ENCODE results near the gene CRYBB1. TPM values are rescaled to one million over a fixed set of nuclear protein-coding genes. Genes with fewer than 3 reads are reported as not detected.

CRYBB1 gene
- total and polyA plus RNA-seq, 2 experiments from 2014 or later = 1.6 to 3.7 TPM

DNA sequence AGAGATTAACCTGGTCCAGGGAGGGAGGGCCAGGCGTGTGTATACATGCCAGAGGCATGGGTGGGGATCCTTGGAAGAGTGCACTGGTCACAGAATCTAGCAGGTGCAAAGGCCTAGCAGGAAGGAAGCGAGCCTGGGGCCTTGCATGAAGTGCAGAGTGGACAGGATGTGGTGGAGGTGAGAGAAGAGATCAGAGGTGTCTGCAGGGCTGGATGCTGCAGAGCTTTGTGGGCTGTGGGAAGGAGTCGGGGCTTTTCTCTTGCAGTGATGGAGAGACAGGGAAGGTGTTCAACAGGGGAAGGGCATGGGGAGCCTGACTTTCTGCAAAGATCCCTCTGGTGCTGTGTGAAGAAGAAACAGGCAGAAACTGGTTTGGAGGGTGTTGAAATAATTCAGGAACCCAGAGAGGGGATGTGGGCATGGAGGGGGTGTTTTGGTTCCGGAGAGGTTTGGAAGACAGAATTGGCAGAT lies 25.4 kb downstream of the CRYBB1 start:
- Histone ChIP-seq H3K27ac (ENCODE audit: low read depth) (no peak overlapping the region), H2AFZ (peak overlapping the region; percentile 18; the same call in 1 of the 2 replicates), H3K36me3 (ENCODE audit: insufficient read depth) (peaks cover 3% of the 10 kb centered on the region; the same call in 1 of the 2 replicates), H4K20me1 (replicated peaks; ENCODE audit: insufficient read depth) (peaks cover 16% of the 10 kb centered on the region), H3K4me2 (no peak overlapping the region), H3K4me1 (ENCODE audit: insufficient read depth) (peaks cover 25% of the 10 kb centered on the region), H3K9me2 (ENCODE audit: insufficient read depth) (peaks cover 2% of the 10 kb centered on the region; the same call in 1 of the 2 replicates), H3K79me2 (replicated peaks; ENCODE audit: insufficient read depth) (peaks cover 22% of the 10 kb centered on the region), H3K4me3 (no peak overlapping the region), H3K27me3 (ENCODE audit: insufficient read depth) (no peaks in the 10 kb centered on the region), H3F3A (replicated peaks; ENCODE audit: low read depth) (no peaks in the 10 kb centered on the region)
- Mint-ChIP-seq H3K4me1 (peaks cover 22% of the 10 kb centered on the region), H3K9me3 (no peaks in the 10 kb centered on the region), H3K4me3 (no peak overlapping the region), H3K27me3 (ENCODE audit: insufficient read depth, low read depth, poor library complexity) (peaks cover 13% of the 10 kb centered on the region), H3K36me3 (ENCODE audit: low read depth) (peaks cover 17% of the 10 kb centered on the region), H3K27ac (no peak overlapping the region; the same call in 1 of the 2 replicates)
- ATAC-seq (no peak), DNase-seq (ENCODE audit: low spot score) (no peak)
- TF ChIP-seq CREB1 (CRISPR knock-in tag; IDR thresholded peaks at IDR 0.05; ENCODE audit: low read depth) (no peak), POLR2AphosphoS5 (IDR thresholded peaks at IDR 0.05; ENCODE audit: low read depth) (no peak), ZNF331 (CRISPR knock-in tag; IDR thresholded peaks at IDR 0.05; ENCODE audit: low read depth) (no peak), NANOG (IDR thresholded peaks at IDR 0.05; ENCODE audit: borderline replicate concordance) (no peak), ZNF114 (CRISPR knock-in tag; IDR thresholded peaks at IDR 0.05) (no peak), EZH2phosphoT487 (IDR thresholded peaks at IDR 0.05; ENCODE audit: unreplicated experiment) (no peak), JUNB (IDR thresholded peaks at IDR 0.05; ENCODE audit: unreplicated experiment) (no peak), STAT1 (IDR thresholded peaks at IDR 0.05; ENCODE audit: unreplicated experiment) (no peak), EZH2 (IDR thresholded peaks at IDR 0.05; ENCODE audit: low read depth, unreplicated experiment) (no peak)
- TF ChIP-seq, protein P1, sequence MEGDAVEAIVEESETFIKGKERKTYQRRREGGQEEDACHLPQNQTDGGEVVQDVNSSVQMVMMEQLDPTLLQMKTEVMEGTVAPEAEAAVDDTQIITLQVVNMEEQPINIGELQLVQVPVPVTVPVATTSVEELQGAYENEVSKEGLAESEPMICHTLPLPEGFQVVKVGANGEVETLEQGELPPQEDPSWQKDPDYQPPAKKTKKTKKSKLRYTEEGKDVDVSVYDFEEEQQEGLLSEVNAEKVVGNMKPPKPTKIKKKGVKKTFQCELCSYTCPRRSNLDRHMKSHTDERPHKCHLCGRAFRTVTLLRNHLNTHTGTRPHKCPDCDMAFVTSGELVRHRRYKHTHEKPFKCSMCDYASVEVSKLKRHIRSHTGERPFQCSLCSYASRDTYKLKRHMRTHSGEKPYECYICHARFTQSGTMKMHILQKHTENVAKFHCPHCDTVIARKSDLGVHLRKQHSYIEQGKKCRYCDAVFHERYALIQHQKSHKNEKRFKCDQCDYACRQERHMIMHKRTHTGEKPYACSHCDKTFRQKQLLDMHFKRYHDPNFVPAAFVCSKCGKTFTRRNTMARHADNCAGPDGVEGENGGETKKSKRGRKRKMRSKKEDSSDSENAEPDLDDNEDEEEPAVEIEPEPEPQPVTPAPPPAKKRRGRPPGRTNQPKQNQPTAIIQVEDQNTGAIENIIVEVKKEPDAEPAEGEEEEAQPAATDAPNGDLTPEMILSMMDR (conservative IDR thresholded peaks at IDR 0.05; ENCODE audit: low read depth in 2 of 2) = no peak
- TF ChIP-seq, protein P2, sequence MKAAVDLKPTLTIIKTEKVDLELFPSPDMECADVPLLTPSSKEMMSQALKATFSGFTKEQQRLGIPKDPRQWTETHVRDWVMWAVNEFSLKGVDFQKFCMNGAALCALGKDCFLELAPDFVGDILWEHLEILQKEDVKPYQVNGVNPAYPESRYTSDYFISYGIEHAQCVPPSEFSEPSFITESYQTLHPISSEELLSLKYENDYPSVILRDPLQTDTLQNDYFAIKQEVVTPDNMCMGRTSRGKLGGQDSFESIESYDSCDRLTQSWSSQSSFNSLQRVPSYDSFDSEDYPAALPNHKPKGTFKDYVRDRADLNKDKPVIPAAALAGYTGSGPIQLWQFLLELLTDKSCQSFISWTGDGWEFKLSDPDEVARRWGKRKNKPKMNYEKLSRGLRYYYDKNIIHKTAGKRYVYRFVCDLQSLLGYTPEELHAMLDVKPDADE (IDR thresholded peaks at IDR 0.05) = no peak
- TF ChIP-seq, protein P3, sequence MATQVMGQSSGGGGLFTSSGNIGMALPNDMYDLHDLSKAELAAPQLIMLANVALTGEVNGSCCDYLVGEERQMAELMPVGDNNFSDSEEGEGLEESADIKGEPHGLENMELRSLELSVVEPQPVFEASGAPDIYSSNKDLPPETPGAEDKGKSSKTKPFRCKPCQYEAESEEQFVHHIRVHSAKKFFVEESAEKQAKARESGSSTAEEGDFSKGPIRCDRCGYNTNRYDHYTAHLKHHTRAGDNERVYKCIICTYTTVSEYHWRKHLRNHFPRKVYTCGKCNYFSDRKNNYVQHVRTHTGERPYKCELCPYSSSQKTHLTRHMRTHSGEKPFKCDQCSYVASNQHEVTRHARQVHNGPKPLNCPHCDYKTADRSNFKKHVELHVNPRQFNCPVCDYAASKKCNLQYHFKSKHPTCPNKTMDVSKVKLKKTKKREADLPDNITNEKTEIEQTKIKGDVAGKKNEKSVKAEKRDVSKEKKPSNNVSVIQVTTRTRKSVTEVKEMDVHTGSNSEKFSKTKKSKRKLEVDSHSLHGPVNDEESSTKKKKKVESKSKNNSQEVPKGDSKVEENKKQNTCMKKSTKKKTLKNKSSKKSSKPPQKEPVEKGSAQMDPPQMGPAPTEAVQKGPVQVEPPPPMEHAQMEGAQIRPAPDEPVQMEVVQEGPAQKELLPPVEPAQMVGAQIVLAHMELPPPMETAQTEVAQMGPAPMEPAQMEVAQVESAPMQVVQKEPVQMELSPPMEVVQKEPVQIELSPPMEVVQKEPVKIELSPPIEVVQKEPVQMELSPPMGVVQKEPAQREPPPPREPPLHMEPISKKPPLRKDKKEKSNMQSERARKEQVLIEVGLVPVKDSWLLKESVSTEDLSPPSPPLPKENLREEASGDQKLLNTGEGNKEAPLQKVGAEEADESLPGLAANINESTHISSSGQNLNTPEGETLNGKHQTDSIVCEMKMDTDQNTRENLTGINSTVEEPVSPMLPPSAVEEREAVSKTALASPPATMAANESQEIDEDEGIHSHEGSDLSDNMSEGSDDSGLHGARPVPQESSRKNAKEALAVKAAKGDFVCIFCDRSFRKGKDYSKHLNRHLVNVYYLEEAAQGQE (IDR thresholded peaks at IDR 0.05; ENCODE audit: unreplicated experiment) = no peak
- TF ChIP-seq, protein P4, sequence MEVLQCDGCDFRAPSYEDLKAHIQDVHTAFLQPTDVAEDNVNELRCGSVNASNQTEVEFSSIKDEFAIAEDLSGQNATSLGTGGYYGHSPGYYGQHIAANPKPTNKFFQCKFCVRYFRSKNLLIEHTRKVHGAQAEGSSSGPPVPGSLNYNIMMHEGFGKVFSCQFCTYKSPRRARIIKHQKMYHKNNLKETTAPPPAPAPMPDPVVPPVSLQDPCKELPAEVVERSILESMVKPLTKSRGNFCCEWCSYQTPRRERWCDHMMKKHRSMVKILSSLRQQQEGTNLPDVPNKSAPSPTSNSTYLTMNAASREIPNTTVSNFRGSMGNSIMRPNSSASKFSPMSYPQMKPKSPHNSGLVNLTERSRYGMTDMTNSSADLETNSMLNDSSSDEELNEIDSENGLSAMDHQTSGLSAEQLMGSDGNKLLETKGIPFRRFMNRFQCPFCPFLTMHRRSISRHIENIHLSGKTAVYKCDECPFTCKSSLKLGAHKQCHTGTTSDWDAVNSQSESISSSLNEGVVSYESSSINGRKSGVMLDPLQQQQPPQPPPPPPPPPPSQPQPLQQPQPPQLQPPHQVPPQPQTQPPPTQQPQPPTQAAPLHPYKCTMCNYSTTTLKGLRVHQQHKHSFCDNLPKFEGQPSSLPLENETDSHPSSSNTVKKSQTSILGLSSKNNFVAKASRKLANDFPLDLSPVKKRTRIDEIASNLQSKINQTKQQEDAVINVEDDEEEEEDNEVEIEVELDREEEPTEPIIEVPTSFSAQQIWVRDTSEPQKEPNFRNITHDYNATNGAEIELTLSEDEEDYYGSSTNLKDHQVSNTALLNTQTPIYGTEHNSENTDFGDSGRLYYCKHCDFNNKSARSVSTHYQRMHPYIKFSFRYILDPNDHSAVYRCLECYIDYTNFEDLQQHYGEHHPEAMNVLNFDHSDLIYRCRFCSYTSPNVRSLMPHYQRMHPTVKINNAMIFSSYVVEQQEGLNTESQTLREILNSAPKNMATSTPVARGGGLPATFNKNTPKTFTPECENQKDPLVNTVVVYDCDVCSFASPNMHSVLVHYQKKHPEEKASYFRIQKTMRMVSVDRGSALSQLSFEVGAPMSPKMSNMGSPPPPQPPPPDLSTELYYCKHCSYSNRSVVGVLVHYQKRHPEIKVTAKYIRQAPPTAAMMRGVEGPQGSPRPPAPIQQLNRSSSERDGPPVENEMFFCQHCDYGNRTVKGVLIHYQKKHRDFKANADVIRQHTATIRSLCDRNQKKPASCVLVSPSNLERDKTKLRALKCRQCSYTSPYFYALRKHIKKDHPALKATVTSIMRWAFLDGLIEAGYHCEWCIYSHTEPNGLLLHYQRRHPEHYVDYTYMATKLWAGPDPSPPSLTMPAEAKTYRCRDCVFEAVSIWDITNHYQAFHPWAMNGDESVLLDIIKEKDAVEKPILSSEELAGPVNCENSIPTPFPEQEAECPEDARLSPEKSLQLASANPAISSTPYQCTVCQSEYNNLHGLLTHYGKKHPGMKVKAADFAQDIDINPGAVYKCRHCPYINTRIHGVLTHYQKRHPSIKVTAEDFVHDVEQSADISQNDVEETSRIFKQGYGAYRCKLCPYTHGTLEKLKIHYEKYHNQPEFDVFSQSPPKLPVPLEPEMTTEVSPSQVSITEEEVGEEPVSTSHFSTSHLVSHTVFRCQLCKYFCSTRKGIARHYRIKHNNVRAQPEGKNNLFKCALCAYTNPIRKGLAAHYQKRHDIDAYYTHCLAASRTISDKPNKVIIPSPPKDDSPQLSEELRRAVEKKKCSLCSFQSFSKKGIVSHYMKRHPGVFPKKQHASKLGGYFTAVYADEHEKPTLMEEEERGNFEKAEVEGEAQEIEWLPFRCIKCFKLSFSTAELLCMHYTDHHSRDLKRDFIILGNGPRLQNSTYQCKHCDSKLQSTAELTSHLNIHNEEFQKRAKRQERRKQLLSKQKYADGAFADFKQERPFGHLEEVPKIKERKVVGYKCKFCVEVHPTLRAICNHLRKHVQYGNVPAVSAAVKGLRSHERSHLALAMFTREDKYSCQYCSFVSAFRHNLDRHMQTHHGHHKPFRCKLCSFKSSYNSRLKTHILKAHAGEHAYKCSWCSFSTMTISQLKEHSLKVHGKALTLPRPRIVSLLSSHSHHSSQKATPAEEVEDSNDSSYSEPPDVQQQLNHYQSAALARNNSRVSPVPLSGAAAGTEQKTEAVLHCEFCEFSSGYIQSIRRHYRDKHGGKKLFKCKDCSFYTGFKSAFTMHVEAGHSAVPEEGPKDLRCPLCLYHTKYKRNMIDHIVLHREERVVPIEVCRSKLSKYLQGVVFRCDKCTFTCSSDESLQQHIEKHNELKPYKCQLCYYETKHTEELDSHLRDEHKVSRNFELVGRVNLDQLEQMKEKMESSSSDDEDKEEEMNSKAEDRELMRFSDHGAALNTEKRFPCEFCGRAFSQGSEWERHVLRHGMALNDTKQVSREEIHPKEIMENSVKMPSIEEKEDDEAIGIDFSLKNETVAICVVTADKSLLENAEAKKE (CRISPR knock-in tag; IDR thresholded peaks at IDR 0.05) = no peak
